ENCODE data around the gene HSPG2. TPM values are rescaled to one million over a fixed set of nuclear protein-coding genes. Genes with fewer than 3 reads are reported as not detected.

HSPG2 gene
- total and polyA plus RNA-seq, 10 of the 15 experiments (the other 5 are each of a cell fraction or from before 2014, with no cell fraction given): 0.30 to 3.4 (median 0.73) TPM; not detected in 2

- Histone ChIP-seq H3K36me3 (ENCODE audit: control insufficient read depth in 2 of 2, insufficient read depth in 2 of 2, low read length in 1 of 2) (no peaks in the 10 kb centered on the region), H3K79me2 (ENCODE audit: control insufficient read depth, insufficient read depth, low read length) (no peaks in the 10 kb centered on the region), H3K4me1 (ENCODE audit: control insufficient read depth, insufficient read depth, low read length) (no peaks in the 10 kb centered on the region), H3K9me3 (replicated peaks; ENCODE audit: control insufficient read depth, insufficient read depth, low read length) (no peaks in the 10 kb centered on the region), H3K9ac (ENCODE audit: control insufficient read depth, insufficient read depth, low read length) (no peak overlapping the region), H3K27ac (ENCODE audit: control insufficient read depth, insufficient read depth) (no peak overlapping the region), H4K20me1 (ENCODE audit: control insufficient read depth, insufficient read depth) (no peaks in the 10 kb centered on the region), H3K4me2 (ENCODE audit: control insufficient read depth, insufficient read depth) (no peak overlapping the region), H3K27me3 (replicated peaks in 1 of 2; ENCODE audit: control insufficient read depth in 2 of 2, insufficient read depth in 2 of 2, low read length in 1 of 2) (no peaks in the 10 kb centered on the region; a peak in 1 of 4 replicates), H2AFZ (ENCODE audit: control insufficient read depth, low read depth, low read length) (no peak overlapping the region), H3K4me3 (no peak overlapping the region)
- no peak for FAIRE-seq
- intact Hi-C loops (cut with micrococcal nuclease; ENCODE audit: unreplicated experiment): no loop called here
- in situ Hi-C loops (cut with MboI): no loop called here
- RAD21 ChIA-PET (ENCODE audit: unreplicated experiment): no interaction called here
- POLR2A ChIA-PET: no interaction called here
- CTCF ChIA-PET: no interaction called here
- ATAC-seq: no peak
- no peak for DNase-seq (ENCODE audit: low read depth, low spot score)
- WGBS (ENCODE audit: insufficient coverage, insufficient replicate concordance, low lambda C conversion rate, missing lambda C conversion rate): 38% methylated on average over 15 of the region's 20 CpGs
- SMC1A ChIA-PET (ENCODE audit: uncharacterized antibody, unreplicated experiment): no interaction called here
- no TSS peak for BruUV-seq (replicated peaks)
- TF ChIP-seq IKZF1 (conservative IDR thresholded peaks at IDR 0.05): no peak
- no peak for TF ChIP-seq ZNF207 (IDR thresholded peaks at IDR 0.05; ENCODE audit: borderline replicate concordance)
- TF ChIP-seq BRCA1 (IDR thresholded peaks at IDR 0.05; ENCODE audit: low read depth, low read length): no peak
- TF ChIP-seq NR2F1 (conservative IDR thresholded peaks at IDR 0.05): no peak
- no peak for TF ChIP-seq ZNF274 (IDR thresholded peaks at IDR 0.05; ENCODE audit: insufficient read depth, insufficient read length)
- TF ChIP-seq, protein P1, sequence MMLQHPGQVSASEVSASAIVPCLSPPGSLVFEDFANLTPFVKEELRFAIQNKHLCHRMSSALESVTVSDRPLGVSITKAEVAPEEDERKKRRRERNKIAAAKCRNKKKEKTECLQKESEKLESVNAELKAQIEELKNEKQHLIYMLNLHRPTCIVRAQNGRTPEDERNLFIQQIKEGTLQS (IDR thresholded peaks at IDR 0.05; ENCODE audit: borderline replicate concordance, extremely low read depth, low read depth, low read length): no peak
- no peak for TF ChIP-seq RAD21 (IDR thresholded peaks at IDR 0.05; ENCODE audit: insufficient read depth, low read depth, low read length)
- no peak for TF ChIP-seq PRDM15 (CRISPR knock-in tag; IDR thresholded peaks at IDR 0.05)
- no peak for TF ChIP-seq PML (IDR thresholded peaks at IDR 0.05; ENCODE audit: low read length)
- TF ChIP-seq, protein P2, sequence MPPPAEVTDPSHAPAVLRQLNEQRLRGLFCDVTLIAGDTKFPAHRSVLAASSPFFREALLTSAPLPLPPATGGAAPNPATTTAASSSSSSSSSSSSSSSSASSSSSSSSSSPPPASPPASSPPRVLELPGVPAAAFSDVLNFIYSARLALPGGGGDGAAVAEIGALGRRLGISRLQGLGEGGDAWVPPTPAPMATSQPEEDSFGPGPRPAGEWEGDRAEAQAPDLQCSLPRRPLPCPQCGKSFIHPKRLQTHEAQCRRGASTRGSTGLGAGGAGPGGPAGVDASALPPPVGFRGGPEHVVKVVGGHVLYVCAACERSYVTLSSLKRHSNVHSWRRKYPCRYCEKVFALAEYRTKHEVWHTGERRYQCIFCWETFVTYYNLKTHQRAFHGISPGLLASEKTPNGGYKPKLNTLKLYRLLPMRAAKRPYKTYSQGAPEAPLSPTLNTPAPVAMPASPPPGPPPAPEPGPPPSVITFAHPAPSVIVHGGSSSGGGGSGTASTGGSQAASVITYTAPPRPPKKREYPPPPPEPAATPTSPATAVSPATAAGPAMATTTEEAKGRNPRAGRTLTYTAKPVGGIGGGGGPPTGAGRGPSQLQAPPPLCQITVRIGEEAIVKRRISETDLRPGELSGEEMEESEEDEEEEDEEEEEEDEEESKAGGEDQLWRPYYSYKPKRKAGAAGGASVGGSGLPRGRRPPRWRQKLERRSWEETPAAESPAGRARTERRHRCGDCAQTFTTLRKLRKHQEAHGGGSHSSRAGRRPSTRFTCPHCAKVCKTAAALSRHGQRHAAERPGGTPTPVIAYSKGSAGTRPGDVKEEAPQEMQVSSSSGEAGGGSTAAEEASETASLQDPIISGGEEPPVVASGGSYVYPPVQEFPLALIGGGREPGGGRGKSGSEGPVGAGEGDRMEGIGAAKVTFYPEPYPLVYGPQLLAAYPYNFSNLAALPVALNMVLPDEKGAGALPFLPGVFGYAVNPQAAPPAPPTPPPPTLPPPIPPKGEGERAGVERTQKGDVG (CRISPR knock-in tag; IDR thresholded peaks at IDR 0.05): no peak
- TF ChIP-seq CTCF (IDR thresholded peaks at IDR 0.05 in 2 of 3, conservative IDR thresholded peaks at IDR 0.05 in 1 of 3; ENCODE audit: control insufficient read depth in 2 of 3, extremely low read depth in 1 of 3, insufficient read depth in 1 of 3, low read depth in 3 of 3, low read length in 3 of 3): no peak
- TF ChIP-seq EED (IDR thresholded peaks at IDR 0.05; ENCODE audit: low read depth): no peak
- no peak for TF ChIP-seq STAT1 (conservative IDR thresholded peaks at IDR 0.05)
- no peak for TF ChIP-seq SREBF2 (IDR thresholded peaks at IDR 0.05; ENCODE audit: low read length)
- no peak for TF ChIP-seq YBX1 (IDR thresholded peaks at IDR 0.05)
Observed at GRCh38 chr1:21891621-21892479, 45.3 kb downstream of the HSPG2 start.

Measured in GM12878 (cell line).